Raji (cell line): ENCODE data around the gene PDZD2.

ENCODE experiments used
- POLR2A ChIP-seq: IDR thresholded peaks from 2 replicates; pipeline ENCODE4 v1.6.1; 2011; ENCODE audit warnings: low read depth, low read length, control low read depth; ENCODE audit not compliant: insufficient read depth

PDZD2 gene

GRCh38 chr5:32071351-32071944 lies 432.5 kb downstream of the PDZD2 start:
- no peak for TF ChIP-seq POLR2A

GRCh38 chr5:32072054-32072453 lies 433.1 kb downstream of the PDZD2 start:
- no peak for TF ChIP-seq POLR2A

- TF ChIP-seq POLR2A = no peak
Observed at GRCh38 chr5:32074401-32074800, 435.5 kb downstream of the PDZD2 start.

- TF ChIP-seq POLR2A = no peak
Observed at GRCh38 chr5:32076699-32077695, 438.1 kb downstream of the PDZD2 start.

GRCh38 chr5:32082701-32083100 lies 443.8 kb downstream of the PDZD2 start:
- no peak for TF ChIP-seq POLR2A

- TF ChIP-seq POLR2A = no peak
Observed at GRCh38 chr5:32083981-32084430, 445.1 kb downstream of the PDZD2 start.

- no peak for TF ChIP-seq POLR2A
Observed at GRCh38 chr5:32087086-32088082, 448.5 kb downstream of the PDZD2 start.

GRCh38 chr5:32088214-32088613 lies 449.3 kb downstream of the PDZD2 start:
- TF ChIP-seq POLR2A = no peak

GRCh38 chr5:32089146-32090000 lies 450.4 kb downstream of the PDZD2 start:
- TF ChIP-seq POLR2A = no peak

- TF ChIP-seq POLR2A = no peak
Observed at GRCh38 chr5:32090026-32090754, 451.3 kb downstream of the PDZD2 start.

GRCh38 chr5:32090755-32091128 lies 451.8 kb downstream of the PDZD2 start:
- no peak for TF ChIP-seq POLR2A

- TF ChIP-seq POLR2A = no peak
Observed at GRCh38 chr5:32092938-32093812, 454.2 kb downstream of the PDZD2 start.
